IPS-NIHi7 (cell line): ENCODE measurements around the gene ARID1B.

Experiments
- DNase-seq: peaks from one replicate; pipeline ENCODE4 v3.0.0; 2012; ENCODE audit warnings: mixed read lengths; ENCODE audit errors: extremely low spot score

ARID1B gene

GRCh38 chr6:157152556-157152955 is 375.4 kb downstream of the ARID1B start:
- DNase-seq, result no peak

DNA sequence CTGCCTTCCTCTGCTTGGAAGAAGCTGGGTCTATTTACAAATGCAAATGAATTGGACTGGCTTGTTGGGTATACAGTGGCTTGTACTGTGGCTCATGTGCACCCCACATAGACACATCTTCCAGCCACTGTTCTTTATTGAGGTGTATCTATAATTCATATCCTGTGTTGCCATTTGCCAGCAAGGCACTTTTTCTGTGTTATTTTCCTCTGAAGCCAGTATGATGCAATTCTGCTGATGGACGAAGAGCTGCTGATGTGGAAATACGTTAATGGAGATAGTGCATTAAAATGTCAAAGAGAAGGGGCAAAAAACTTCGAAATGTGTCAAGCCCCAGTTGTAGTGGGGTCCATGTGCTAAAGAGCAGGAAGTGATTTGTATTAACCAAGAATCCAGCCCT is 378.6 kb downstream of the ARID1B start:
- DNase-seq, result no peak

GRCh38 chr6:157157258-157157657 is 380.1 kb downstream of the ARID1B start:
- no peak for DNase-seq

DNA sequence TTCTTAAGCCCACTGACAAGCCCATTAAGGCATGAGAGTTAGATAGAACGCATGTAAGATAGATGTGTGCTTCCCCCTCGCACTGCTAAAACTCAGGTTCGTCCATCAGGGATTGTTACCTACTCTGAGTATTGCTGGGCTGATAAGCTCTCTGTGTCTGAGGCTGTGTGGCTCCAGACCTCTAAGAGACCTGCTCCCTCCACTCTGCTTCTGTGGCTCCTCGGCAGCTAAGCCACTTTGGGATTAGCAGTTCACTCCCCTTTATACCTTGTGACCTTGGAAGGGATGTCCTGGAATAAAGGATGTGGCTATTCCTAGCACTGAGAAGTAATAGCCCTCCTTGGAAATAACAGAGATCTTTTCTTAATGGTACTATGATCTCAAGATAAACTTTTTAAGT is 381.3 kb downstream of the ARID1B start:
- DNase-seq, result no peak

- DNase-seq, result peak; percentile 48
Measured at GRCh38 chr6:157158897-157159296, 381.7 kb downstream of the ARID1B start.

DNA sequence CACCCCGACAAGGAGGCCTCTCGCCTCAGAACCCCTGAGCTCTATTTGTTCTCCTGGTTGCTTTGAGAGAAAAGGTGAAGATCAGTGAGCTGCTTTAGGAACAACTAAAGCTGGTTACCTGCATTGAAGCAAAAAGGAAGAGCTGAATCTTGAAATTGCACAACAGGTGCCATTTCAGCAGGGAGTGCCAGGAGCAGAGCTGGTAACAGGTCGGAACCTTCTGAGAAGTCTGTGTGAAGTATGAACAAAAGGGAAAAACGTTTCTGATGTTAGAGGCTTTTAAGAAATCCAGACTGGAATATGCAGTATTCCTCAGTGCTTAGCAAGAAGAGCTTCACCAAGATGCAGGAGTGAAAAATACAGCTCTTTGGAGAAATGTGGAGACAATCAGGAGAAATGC is 382.2 kb downstream of the ARID1B start:
- DNase-seq, result no peak

DNA sequence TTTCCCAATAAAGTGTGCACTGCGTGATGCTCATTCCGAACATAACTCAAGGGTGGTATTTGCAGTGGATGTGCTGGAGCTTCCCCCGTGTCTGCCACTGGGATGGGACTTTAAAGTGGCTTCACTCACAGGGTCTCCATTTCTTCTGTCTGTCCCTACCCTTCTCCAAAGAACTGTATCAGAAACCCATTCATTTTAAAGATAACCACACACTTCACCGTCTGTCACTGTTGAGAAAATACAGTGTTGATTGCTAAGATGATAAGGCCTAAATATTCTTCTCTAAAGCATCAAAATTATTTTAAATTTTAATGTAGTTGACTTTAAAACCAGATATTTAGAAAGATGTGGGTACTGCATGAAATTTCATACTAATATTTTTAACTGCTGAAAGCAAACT is 384.7 kb downstream of the ARID1B start:
- DNase-seq, result no peak

DNA sequence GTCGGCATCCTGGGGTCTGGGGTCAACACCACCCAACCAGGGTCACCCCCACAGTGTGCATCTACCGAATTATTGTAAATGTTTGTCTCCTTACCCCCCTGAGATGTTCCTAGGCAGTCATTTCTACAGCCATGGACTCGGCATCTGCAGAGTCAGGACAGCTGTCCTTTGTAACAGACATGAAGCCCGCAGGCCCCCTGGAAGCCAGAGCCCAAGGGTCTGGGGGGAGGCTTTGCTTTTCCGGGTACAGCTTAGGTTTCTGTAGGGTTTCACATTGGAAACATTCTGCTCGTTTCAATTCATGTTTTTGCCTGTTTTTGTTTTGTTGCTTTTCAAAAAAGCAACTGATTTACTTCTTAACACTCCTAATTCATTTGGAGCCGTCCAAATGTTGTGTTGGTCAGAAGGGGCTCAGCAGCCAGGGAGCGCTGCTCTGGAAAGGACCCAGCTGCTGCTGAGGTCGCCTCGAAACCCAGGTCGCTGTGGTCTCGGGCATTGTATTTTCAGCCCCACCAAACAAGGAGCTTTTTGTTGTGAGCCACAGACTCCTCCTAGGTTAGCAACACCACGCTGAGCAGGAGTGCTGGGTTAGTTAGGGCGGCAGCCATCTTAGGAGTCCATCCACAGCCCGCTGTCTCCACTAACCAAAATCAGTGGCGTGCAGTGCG is 385.7 kb downstream of the ARID1B start:
- no peak for DNase-seq

- no peak for DNase-seq
Measured at GRCh38 chr6:157163434-157164159, 386.4 kb downstream of the ARID1B start.

DNA sequence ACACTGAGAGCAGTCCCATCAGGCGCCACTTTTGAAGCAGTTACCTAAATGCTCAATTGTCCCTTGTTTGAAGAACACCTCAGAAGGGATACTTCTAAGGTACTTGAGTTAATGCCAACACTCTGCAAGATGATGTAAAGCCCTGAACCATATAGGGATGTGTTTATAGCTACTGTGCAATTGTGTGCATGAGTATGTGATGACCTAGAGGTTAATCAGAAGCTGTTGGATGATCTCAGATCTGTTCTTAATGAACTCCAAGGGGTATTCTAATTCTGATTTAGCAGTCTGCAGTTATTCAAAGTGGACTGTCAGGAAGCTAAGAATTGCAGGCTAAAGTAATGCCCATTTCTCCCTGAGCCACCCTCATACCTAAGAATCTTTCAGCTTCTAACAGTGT is 387.8 kb downstream of the ARID1B start:
- DNase-seq, result no peak

DNA sequence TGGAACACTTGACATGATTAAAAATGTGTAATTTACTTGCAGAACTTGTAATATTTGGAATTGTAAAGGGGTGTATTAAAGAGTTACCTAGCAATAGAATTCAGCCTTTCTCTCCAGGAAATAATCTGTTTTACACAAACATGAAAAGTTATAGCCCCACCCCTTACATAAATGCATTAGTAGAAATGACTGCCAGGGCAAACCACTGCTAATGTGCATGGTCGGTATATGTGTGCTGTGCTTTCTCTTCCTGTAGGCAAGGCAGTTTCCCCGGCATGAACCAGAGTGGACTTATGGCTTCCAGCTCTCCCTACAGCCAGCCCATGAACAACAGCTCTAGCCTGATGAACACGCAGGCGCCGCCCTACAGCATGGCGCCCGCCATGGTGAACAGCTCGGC is 389.6 kb downstream of the ARID1B start:
- no peak for DNase-seq

GRCh38 chr6:157167837-157168236 is 390.7 kb downstream of the ARID1B start:
- no peak for DNase-seq

- no peak for DNase-seq
Measured at GRCh38 chr6:157168471-157168870, 391.3 kb downstream of the ARID1B start.

DNA sequence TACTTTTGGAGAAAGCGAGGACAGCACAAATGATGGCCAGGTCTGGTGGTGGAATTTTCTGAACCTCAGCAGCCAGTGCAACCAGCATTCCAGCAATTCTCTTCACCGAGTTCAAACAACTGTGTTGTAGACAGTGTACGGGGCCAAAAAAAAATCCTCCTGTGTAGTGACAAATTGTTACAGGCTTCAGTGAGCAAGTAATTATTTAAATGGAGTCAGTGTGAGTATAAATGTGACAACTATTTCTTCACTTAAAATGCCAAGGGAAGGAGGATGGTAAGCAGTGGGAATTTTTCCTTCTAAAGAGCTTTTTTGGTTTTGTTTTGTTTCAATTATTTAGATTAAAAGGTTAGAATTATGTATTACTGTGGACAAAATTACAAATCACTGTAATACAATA is 392.0 kb downstream of the ARID1B start:
- no peak for DNase-seq

GRCh38 chr6:157169656-157170055 is 392.5 kb downstream of the ARID1B start:
- no peak for DNase-seq

GRCh38 chr6:157170535-157170934 is 393.4 kb downstream of the ARID1B start:
- DNase-seq, result no peak

GRCh38 chr6:157171801-157172200 is 394.6 kb downstream of the ARID1B start:
- no peak for DNase-seq

DNA sequence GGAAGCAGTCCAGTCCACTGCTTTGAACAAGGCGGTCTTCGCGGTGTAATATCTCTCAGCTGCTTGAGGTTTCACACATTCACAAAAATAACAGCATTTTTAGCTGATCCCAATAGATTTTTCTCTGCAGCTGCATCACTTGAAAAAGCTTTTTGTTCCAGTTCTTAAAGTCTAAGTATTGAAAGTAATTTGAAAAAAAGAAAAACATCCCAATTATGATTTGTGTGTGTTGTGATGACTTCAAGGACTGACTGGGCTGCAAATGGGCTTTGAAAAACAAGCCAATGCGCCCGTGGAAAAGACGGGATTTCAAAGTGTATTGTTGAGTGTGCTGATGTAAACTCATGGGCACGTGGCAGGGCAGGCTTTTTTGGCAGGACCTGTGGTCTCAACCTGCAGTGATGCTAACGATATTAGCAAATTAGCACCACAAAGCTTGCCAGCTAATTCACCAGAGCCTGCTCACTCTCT is 395.1 kb downstream of the ARID1B start:
- DNase-seq, result no peak

- no peak for DNase-seq
Measured at GRCh38 chr6:157172830-157173536, 395.8 kb downstream of the ARID1B start.

DNA sequence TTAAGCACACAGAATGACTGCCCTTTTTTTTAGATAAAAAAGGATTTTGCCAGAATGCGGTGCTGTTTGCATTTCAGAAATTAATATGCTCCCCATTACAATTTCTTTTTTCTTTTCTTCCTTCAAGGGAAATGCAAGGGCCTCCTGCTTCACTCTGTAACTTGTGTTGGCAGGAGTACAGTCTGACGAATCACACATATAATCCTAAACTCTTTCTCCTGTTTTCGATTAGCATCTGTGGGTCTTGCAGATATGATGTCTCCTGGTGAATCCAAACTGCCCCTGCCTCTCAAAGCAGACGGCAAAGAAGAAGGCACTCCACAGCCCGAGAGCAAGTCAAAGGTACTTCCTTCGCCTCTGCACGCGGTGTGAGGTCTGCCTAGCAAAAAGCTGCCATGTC is 396.6 kb downstream of the ARID1B start:
- DNase-seq, result no peak

DNA sequence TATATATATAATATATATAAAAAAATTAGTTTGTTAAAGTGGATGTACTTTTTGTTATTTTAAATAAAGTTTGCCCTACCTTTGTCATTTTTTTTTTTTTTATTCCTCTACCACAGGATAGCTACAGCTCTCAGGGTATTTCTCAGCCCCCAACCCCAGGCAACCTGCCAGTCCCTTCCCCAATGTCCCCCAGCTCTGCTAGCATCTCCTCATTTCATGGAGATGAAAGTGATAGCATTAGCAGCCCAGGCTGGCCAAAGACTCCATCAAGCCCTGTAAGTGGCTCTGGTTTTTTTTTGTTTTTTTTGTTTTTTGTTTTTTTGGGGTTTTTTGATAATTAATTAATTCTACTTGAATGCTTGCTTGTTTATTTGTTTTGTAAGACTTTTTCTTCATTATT is 397.6 kb downstream of the ARID1B start:
- no peak for DNase-seq

DNA sequence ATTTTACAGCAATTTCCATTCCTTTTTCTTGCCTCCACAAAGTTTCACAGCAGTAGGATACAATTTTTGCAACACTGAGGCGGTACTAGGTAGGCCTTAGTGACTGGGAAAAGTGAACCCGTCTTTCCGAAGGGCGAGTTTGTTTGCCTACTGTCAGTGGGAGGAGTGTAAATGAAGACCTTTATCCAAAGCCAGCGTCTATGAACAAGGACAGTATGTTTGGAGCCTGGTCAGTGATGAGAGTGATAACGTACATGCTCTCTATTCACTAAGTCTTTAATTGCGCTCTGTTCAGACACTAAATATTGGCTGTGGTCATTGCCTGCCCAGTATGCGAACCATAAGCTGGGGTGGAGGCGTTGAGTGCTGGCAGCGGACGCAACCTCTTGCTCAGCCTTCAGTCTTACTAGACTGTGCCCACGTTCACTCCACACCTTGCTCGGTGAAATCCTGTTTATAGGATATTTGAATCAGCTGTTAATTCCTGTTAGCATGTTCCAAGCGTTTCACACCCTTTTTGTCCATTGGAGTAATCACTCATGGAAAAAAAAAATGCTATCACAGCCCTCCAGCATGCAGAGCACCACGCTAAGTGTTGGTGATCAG is 400.7 kb downstream of the ARID1B start:
- no peak for DNase-seq
